HG03095 (cell line): ENCODE measurements around the gene THEMIS.
"Not testable (repeated sequence)": the region's sequence is repeated elsewhere in the genome, so short reads cannot be mapped to it uniquely, and the experiment has no call there.

Source experiments
- ATAC-seq: cut with Tn5 transposase; IDR thresholded peaks from one replicate; pipeline ENCODE4 v1.9.1; 2021; ENCODE audit warnings: moderate library complexity; ENCODE audit not compliant: unreplicated experiment

The THEMIS gene

DNA sequence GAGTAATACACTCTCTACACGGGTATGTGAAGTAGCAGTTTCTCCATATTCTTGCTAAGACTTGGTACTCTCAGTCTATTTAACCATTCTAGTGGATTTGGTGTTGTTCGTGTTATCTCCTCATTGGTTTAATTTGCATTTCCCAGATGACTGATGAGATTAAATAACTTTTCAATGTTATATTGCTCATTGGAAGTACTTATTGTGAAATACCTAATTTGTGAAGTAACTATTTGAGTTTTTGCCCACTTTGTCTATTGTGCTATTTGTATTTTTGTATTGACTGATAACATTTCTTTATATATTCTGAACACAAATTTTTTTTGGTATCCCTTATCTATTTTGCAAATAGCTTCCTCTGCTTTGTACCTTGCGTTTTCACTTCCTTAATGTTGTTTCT lies 167.9 kb downstream of the THEMIS start:
- no peak for ATAC-seq

DNA sequence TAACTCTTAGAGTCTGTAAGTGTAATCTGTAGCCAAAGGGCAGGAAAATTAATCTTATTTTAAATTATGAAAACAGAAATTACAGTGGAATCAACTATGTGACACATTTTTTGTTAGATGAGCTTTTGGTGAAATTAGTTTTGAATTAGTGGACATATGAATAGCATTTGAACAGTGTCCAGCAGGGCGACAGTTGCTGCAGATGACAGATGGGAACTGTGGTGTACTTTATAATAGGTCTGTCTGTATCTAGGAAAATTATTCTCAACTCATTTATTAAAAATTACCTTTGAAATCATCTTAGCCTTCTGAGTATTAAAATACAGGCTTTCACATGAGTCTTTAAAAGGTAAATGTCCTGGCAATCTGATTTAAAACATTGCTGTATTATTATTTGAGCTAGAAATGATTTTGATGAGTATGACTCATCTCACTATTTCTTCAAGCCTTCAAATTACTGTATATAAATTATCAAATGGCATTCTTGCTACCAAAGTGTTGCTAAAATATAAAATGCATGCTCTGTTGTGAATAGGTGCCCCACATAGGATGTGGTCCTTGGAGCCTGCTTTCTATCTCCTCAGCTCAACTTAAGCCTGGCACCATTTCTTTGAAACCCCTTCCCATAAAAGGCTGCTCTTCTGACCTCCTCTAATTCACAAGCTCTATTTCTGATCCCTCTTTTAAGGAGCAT lies 173.5 kb downstream of the THEMIS start:
- ATAC-seq: no peak

DNA sequence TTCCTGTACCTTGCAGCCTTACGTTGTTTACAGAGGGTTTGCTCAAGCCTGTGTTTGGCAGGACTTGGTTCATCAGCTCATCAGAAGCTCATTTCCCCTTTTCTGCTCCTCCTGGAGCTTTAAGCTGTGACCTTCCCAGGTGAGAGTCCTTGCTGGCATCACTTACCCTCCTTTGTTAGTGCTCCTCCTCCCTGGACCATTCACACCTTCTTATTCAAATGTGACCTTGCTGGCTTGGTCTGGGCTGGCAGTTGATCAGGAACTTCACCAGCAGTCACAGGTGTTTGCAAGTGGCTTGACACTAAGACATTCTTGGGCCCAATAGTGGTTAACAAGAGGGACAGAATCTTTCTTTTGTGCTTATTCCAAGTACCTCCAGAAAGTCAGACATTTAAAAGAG lies 175.0 kb downstream of the THEMIS start:
- ATAC-seq: no peak

DNA sequence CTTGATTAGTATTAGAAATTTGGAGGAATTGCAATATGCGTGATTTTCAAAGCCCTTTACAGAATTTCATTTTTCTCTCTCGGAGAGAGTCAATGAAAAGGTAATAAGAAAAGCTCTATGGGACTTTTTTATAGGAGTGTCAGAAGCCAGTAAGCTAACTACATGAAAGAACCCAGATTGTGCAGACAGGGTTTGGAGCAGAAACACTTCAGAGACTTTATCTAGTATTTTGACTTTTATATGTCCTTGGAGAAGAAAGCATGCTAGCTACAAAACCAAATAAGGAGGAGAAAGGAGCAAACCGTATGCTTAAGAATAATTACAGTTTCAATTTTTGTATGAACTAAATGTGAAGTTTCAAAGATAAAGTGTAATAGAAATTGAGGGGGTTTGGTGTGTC lies 182.2 kb downstream of the THEMIS start:
- no peak for ATAC-seq

DNA sequence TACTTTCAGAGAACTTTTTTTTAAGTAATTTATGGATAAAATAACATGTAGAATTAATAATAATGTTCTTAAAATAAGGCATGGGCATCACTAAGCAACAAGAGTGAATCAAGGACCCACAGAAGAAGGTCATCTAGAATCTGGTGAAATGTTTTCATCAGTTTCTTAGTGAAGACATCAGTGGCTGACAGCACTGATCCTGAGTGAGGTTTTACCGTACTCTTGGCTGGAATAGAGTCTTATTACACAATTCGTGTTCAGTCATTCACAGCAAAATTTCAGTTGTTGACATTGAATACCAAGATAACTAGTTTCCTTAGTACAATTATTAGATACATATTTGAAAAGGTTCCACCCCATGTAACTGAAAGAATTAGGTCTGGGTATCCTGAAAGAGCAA lies 183.5 kb downstream of the THEMIS start:
- no peak for ATAC-seq

DNA sequence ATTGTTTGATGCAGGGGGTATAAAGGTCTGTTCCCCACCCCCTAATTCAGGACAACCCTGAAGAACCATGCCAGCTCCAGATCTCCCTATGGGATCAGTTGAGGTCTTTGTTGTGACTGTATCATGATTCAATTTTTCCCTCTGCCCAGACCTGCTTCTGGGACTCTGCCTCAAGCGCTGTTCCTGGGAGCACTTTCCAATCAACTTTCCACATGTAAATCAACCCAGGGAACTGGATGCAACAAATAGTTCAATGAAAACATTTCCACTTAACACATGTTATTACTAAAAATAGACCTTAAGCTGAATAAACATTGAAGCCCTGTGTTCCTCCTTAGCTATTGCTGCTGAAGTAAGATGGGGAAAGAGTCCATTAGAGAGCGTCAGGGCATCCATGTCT lies 184.4 kb downstream of the THEMIS start:
- ATAC-seq: no peak

DNA sequence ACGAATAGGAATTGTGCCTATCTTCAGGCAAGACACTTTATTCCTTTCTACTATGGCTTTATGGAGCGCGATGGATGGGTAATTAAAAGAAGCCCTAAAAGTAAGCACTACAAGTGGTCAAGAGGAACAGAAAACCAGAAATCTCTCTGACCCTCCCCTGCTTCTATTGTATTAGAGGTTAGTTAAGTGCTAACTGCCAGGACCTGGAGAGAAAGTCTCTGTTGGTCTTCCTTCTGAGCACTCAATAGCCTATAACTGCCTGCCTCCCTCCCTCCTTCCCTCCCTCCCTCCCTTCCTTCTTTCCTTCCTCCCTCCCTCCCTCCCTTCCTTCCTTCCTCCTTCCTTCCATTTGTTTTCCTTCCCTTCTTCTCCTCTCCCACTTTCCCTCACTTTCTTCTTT lies 190.2 kb downstream of the THEMIS start:
- no peak for ATAC-seq

DNA sequence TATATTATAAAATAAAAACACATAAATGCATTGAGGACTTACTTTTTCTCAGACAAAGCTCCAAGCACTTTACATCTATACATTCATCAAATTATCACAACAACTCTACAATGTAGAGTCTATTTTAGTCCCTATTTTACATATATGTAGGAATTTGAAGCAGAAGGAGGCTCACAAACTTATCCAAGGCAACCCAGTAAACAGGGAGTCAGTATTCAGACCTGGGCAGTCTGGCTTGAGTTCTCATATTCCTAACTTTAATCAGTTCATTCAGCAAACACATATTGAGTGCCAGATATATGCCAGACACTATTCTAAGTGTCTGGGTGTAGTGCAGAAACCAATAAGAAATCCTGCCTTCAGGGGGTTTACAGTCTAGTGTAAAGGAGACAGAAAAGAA lies 194.6 kb downstream of the THEMIS start:
- ATAC-seq: no peak

DNA sequence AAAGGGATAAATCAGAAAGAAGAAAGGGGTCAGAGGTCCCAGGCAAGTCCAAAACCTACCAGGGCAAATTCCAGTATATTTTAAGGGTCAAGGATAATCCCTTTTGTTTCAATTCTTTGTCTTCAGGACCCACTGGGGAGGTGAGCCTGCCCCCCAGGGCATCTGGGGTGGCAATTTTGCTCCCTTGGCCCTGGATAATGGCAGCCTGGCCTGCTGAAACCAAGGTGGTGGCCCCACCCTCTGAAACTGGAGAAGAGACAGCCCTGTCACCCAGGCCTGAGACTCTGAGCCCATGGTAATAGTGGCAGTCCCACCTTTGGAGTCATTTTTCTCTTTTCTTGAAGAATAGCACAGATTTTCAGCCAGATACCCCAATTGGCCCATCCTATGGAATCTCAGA lies 205.8 kb downstream of the THEMIS start:
- ATAC-seq: no peak

DNA sequence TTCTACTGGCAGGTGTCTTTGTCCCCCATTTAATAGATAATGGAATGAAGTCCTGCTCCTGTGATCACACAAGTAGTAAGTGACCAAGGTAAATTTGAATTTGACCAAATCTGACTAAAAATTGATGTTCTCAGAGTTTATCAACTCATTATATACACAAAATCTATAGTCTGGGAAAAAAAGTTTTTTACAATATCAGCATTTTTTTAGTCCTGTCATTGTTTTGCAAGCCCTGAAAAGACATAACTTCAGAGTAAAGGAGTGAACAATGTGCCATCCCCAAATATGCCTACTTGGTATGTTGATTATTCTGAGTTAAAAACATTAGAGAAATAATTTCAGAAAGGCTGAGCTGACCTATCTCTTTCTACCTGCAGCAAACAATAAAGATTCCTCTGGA lies 209.7 kb downstream of the THEMIS start:
- ATAC-seq: no peak

DNA sequence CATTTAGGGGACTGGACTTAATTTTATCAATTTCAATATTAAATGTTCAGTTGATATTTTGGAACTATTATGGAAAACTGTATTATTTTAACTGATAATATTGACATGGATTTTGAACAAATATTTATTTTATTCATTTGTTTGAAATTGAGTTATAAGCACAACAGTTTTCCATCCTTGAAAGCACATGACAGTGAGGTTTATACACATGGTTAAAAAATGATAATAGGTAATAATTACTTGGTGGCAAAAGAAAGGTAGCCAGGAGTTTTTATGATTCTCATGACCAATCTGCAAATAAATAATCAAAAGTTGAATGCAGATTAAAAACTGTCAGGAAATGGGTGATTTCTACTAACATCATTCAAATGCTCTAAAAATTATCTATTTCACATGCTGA lies 210.3 kb downstream of the THEMIS start:
- ATAC-seq: no peak

DNA sequence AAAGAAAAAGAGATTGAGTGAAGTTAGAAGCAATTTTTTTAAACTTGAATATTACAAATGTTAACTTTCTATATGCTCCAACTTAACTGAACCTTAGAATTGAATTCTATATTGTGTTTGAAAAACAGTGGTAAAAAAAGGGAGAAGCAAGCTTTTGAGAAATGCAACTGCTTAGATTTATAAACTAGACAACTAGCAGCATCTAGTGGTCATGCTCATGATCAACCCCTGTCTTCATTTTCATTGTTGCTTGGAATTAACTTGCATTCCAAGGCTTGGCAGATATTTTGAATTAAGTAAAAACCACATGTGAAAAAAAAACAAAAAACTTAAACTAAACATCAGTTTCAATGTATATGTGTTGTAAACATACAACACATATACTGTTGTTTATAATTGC lies 210.8 kb downstream of the THEMIS start:
- ATAC-seq: no peak

DNA sequence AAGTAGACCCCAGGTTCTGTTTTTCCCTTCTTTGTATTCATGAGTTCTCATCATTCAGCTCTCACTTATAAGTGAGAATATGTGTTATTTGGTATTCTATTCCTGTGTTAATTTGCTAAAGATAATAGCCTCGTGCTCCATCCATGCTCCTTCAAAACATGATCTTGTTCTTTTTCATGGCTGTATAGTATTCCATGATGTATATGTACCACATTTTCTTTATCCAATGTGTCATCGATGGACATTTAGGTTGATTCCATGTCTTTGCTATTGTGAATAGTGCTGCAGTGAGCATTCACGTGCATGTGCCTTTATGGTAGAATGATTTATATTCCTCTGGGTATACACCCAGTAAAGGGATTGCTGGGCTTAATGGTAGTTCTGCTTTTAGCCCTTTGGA lies 213.4 kb downstream of the THEMIS start:
- ATAC-seq: not testable (repeated sequence)

DNA sequence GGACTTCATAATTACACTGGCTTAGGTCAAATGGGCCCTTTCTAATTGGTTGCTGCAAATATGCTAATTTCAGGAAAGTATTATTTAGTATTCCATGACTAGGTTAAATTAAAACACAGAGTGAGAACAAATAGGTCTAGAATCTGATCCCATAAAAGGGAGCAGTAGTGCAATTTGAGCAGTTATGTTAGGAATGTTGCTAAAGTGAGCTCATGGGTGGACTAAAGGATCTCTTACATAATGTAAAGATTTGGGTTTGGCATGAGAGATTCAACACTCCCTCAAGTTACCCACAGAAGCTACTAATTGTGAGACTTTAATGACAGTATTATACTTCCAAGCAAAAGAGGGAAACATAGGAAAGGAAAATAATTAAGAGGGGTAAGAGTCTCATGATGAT lies 214.8 kb downstream of the THEMIS start:
- no peak for ATAC-seq

DNA sequence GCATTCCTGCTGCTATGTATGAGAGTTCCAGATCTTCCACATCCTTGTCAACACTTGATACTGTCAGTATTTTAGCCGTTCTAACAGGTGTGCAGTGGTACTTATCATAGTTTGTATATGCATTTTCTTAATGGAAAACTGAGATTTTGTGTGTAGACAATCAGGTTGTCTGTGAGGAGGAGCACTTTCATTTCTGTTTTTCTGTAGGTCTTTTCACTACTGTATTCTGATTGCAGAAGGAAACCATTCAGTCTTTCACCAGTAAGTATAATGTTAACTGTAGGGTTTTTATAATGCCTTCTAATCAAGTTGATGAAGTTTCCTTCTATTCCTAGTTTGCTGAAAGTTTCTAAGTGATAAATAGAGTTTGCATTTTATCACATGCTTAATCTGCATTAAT lies 216.4 kb downstream of the THEMIS start:
- no peak for ATAC-seq
